ENCODE measurements around the gene IRF1. TPM values are rescaled to one million over a fixed set of nuclear protein-coding genes. Genes with fewer than 3 reads are reported as not detected.

IRF1 gene
- polyA plus RNA-seq, 3 donors, result 125 to 363 (median 129) TPM

- intact Hi-C loops (cut with micrococcal nuclease), result no loop called here
- H3K27ac Mint-ChIP-seq, result peak overlapping the region in 2 of 7 donors; percentile 10 to 81
- TF ChIP-seq CTCF (IDR thresholded peaks at IDR 0.05), result no peak
Measured at GRCh38 chr5:132451387-132451786, 39.2 kb downstream of the IRF1 start.

GRCh38 chr5:132449060-132449459 is 41.5 kb downstream of the IRF1 start:
- H4K20me1 ChIP-seq (ENCODE audit: insufficient read depth, low read length), result no peaks in the 10 kb centered on the region
- TF ChIP-seq CTCF (IDR thresholded peaks at IDR 0.05), result no peak
- H3K27ac ChIP-seq (ENCODE audit: low read depth in 1 of 2, low read length in 2 of 2), result no peak overlapping the region
- no peak overlapping the region for H3K9ac ChIP-seq (ENCODE audit: insufficient read depth, low read length, poor library complexity, severe bottlenecking)
- Mint-ChIP-seq H3K36me3 (peaks cover 57 to 61% of the 10 kb centered on the region in 2 donors), H3K4me3 (no peak overlapping the region), H3K27me3 (ENCODE audit: low read depth in 3 of 3) (peaks cover 0 to 2% (median 0%) of the 10 kb centered on the region in 3 donors), H3K9me3 (peaks cover 0 to 3% (median 0%) of the 10 kb centered on the region in 7 donors), H3K27ac (peak overlapping the region in 2 of 7 donors; percentile 70 to 74), H3K4me1 (peaks cover 46% of the 10 kb centered on the region)
- peaks cover 9 to 35% of the 10 kb centered on the region in 2 donors for H3K36me3 ChIP-seq (replicated peaks in 1 of 2; ENCODE audit: control insufficient read depth in 1 of 2, insufficient read depth in 2 of 2, low read length in 2 of 2)
- no peak overlapping the region for H3K4me3 ChIP-seq (replicated peaks in 1 of 3; ENCODE audit: low read depth in 2 of 3, low read length in 3 of 3)
- H2AFZ ChIP-seq (ENCODE audit: insufficient read depth, low read depth, low read length, poor library complexity, severe bottlenecking), result no peak overlapping the region
- H3K27me3 ChIP-seq (ENCODE audit: control insufficient read depth in 2 of 2, insufficient read depth in 2 of 2, low read length in 2 of 2), result no peaks in the 10 kb centered on the region
- no peak overlapping the region for H3K4me2 ChIP-seq (replicated peaks; ENCODE audit: extremely low read depth, low read length, poor library complexity, severe bottlenecking)
- peaks cover 35% of the 10 kb centered on the region for H3K79me2 ChIP-seq (ENCODE audit: insufficient read depth, low read length)
- no peak for DNase-seq
- WGBS (ENCODE audit: insufficient coverage), result no CpG with 5 or more reads among the region's 1 CpG
- peaks cover 26 to 42% of the 10 kb centered on the region in 2 donors for H3K4me1 ChIP-seq (ENCODE audit: control insufficient read depth in 1 of 2, insufficient read depth in 2 of 2, low read length in 2 of 2)
- no peaks in the 10 kb centered on the region for H3K9me3 ChIP-seq (replicated peaks in 1 of 2; ENCODE audit: control insufficient read depth in 1 of 2, insufficient read depth in 1 of 2, low read length in 2 of 2)
- intact Hi-C loops (cut with micrococcal nuclease), result no loop called here

More at GRCh38 chr5:132451387-132451786, 39.2 kb downstream of the IRF1 start:
- H4K20me1 ChIP-seq (ENCODE audit: insufficient read depth, low read length), result no peaks in the 10 kb centered on the region
- no peak overlapping the region for H2AFZ ChIP-seq (ENCODE audit: insufficient read depth, low read depth, low read length, poor library complexity, severe bottlenecking)
- H3K4me3 ChIP-seq (replicated peaks in 1 of 3; ENCODE audit: low read depth in 2 of 3, low read length in 3 of 3), result no peak overlapping the region
- H3K4me1 Mint-ChIP-seq, result peaks cover 61% of the 10 kb centered on the region
- H3K9me3 ChIP-seq (replicated peaks in 1 of 2; ENCODE audit: control insufficient read depth in 1 of 2, insufficient read depth in 1 of 2, low read length in 2 of 2), result no peaks in the 10 kb centered on the region
- WGBS (ENCODE audit: insufficient coverage), result 100% methylated on average over 4 of the region's 8 CpGs
- H3K4me2 ChIP-seq (replicated peaks; ENCODE audit: extremely low read depth, low read length, poor library complexity, severe bottlenecking), result no peak overlapping the region
- no peak overlapping the region for H3K4me3 Mint-ChIP-seq
- peaks cover 9 to 28% of the 10 kb centered on the region in 2 donors for H3K36me3 ChIP-seq (replicated peaks in 1 of 2; ENCODE audit: control insufficient read depth in 1 of 2, insufficient read depth in 2 of 2, low read length in 2 of 2)
- H3K27me3 Mint-ChIP-seq (ENCODE audit: low read depth in 3 of 3), result peaks cover 0 to 7% (median 0%) of the 10 kb centered on the region in 3 donors
- H3K9ac ChIP-seq (ENCODE audit: insufficient read depth, low read length, poor library complexity, severe bottlenecking), result no peak overlapping the region
- H3K4me1 ChIP-seq (ENCODE audit: control insufficient read depth in 1 of 2, insufficient read depth in 2 of 2, low read length in 2 of 2), result peaks cover 44 to 61% of the 10 kb centered on the region in 2 donors
- no peak for DNase-seq
- no peak overlapping the region for H3K27ac ChIP-seq (ENCODE audit: low read depth in 1 of 2, low read length in 2 of 2)
- H3K27me3 ChIP-seq (ENCODE audit: control insufficient read depth in 2 of 2, insufficient read depth in 2 of 2, low read length in 2 of 2), result no peaks in the 10 kb centered on the region
- H3K36me3 Mint-ChIP-seq, result peaks cover 57% of the 10 kb centered on the region in 2 donors
- peaks cover 25% of the 10 kb centered on the region for H3K79me2 ChIP-seq (ENCODE audit: insufficient read depth, low read length)
- H3K9me3 Mint-ChIP-seq, result peaks cover 0 to 3% (median 0%) of the 10 kb centered on the region in 7 donors
